Measurements from ENCODE around the gene PCOLCE2.

GRCh38 chr3:142846779-142847577 lies 41.9 kb downstream of the PCOLCE2 start:
- no peak for TF ChIP-seq CTCF (IDR thresholded peaks at IDR 0.05)
- TF ChIP-seq POLR2A (IDR thresholded peaks at IDR 0.05): no peak
